ENCODE data around the gene OLA1.

The OLA1 gene

DNA sequence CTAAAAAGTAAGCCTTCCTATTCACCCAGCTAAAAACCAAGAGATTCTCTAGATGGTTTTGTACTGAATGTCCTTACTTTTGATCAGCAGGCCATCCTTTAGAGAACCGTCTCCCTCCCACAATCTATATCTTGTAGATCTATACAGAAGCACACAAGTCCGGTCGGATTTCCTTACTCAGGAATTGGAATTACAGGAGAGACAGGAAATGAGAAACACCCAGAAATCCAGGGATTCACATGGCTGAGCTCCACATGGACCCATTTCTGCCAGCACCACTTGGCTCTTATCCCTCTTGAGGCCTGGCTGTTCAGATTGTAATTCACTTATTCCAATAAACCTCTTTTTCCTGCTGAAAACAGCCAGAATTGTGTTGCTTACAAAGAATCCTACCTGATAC lies 4.5 kb downstream of the OLA1 start:
- TF ChIP-seq, protein P1, sequence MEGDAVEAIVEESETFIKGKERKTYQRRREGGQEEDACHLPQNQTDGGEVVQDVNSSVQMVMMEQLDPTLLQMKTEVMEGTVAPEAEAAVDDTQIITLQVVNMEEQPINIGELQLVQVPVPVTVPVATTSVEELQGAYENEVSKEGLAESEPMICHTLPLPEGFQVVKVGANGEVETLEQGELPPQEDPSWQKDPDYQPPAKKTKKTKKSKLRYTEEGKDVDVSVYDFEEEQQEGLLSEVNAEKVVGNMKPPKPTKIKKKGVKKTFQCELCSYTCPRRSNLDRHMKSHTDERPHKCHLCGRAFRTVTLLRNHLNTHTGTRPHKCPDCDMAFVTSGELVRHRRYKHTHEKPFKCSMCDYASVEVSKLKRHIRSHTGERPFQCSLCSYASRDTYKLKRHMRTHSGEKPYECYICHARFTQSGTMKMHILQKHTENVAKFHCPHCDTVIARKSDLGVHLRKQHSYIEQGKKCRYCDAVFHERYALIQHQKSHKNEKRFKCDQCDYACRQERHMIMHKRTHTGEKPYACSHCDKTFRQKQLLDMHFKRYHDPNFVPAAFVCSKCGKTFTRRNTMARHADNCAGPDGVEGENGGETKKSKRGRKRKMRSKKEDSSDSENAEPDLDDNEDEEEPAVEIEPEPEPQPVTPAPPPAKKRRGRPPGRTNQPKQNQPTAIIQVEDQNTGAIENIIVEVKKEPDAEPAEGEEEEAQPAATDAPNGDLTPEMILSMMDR (conservative IDR thresholded peaks at IDR 0.05): no peak

DNA sequence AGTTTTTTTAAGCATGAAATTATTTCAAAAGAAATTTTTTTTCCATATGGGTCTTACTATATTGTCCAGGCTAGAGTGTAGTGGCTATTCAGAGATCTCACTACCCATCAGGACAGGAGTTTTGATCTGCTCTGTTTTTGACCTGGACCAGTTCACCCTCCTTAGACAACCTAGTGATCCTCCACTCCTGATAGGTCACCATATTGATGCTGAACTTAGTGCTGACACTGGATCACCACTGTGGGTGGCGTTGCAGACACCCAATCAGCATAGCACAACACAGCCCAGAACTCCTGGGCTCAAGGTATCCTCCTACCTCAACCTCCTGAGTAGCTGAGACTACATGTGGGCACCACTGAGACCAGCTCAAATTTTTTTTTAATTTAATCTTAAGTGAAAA lies 8.2 kb downstream of the OLA1 start:
- TF ChIP-seq, protein P1 (conservative IDR thresholded peaks at IDR 0.05): no peak
- H3K27ac ChIP-seq: no peak overlapping the region

More for the DNA sequence above, 4.5 kb downstream of the OLA1 start:
- H3K27ac ChIP-seq: no peak overlapping the region

DNA sequence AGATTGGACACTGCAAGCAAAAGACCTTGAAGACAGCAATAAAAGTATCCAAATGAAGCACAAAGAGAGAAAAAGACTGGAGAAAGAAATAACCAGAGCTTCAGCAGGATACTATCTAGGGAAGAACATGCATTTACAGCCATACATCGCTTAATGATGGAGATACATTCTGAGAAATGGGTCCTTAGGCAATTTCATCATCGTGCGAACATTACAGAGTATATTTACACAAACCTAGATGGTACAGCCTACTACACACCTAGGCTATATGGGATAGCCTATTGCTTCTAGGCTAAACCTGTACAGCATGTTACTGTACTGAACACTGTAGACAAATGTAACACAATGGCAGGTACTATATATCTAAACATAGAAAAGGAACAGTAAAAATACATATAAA lies 11.9 kb downstream of the OLA1 start:
- TF ChIP-seq, protein P1 (conservative IDR thresholded peaks at IDR 0.05): no peak
- no peak overlapping the region for H3K27ac ChIP-seq

DNA sequence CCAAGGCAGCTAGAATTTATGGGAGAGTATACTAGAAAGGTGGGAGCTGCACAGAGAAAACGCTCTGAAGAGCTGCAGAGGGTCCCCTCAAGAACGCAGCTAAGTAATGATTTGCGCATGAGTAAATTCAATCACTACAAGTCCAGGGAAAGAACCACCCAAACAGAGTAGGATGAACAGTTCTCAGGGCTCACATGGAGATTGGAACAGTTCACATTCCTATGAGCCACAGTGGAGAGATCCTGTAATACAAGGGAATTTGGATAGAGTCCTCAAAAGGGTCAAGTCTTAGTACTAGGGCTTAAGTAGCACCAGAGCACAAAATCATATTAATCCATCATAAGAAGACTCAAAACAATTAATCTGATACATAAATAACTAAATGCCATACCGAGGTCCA lies 12.7 kb downstream of the OLA1 start:
- H3K27ac ChIP-seq: no peak overlapping the region
- TF ChIP-seq, protein P1 (conservative IDR thresholded peaks at IDR 0.05): no peak

DNA sequence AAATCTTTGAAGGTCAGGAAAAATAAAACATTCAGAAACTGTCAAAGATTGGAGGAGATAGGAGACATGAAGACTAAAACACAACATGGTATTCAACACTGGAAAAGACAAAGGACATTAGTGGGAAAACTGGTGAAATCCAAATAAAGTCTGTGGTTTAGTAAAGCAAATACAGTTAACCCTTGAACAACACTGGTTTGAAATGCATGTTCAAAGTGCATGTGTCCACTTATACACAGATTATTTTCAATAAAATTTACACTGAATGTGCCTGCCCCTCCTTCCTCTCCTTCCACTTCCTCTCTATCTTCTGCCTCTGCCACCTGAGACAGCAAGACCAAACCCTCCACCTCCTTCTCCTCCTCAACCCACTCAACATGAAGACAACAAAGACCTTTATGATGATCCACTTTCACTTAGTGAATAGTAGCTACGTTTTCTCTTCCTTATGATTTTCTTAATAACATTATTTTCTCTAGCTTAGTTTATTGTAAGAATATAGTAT lies 14.5 kb downstream of the OLA1 start:
- TF ChIP-seq, protein P1 (conservative IDR thresholded peaks at IDR 0.05): no peak
- no peak overlapping the region for H3K27ac ChIP-seq

DNA sequence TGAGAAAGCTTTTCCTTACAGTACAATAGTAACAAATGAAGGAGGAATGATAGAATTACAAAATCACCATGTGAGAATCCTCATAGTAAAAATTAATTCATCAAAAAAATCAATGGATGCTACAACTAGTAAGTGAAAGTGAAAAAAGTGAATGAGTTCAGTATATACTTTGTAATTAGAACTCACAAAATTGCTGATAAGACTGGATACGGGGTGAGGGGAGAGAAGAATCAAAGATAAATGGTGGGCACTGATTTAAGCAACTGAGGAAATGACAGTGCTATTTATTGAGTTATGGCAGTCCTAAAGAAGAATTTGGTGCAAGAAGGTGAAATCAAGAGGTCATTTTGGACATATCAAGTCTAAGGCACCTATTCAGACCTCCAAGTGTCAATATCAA lies 20.6 kb downstream of the OLA1 start:
- no peak overlapping the region for H3K27ac ChIP-seq
- TF ChIP-seq, protein P1 (conservative IDR thresholded peaks at IDR 0.05): no peak

DNA sequence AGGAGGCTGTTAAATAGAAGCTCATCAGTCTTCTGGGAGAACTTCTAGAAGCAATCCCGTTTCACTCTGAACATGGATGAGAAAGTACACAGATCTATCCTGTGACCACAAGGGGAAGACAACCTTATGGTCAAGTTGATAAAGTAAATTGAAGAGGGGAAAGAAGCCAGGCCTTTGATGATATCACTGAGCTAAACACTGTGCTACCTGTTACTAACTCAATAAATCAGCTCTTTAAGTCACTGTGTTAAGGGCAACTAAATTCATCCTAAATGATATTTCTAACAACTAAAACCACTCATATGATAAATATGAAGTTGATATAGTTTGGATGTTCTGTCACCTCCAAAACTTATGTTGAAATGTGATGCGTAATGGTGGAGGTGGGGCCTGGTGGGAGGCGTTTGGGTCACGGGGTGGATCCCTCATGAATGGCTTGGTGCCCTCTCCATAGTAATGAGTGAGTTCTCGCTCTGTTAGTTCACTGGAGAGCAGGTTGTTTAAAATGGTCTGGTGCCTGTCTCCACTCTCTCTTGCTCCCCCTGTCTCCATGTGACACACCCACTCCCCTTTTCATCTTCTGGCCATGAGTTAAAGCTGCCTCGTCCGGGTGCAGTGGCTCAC lies 23.6 kb downstream of the OLA1 start:
- no peak overlapping the region for H3K27ac ChIP-seq
- TF ChIP-seq, protein P1 (conservative IDR thresholded peaks at IDR 0.05): no peak
